ENCODE results near the gene KRTAP10-7.

Gene KRTAP10-7

DNA sequence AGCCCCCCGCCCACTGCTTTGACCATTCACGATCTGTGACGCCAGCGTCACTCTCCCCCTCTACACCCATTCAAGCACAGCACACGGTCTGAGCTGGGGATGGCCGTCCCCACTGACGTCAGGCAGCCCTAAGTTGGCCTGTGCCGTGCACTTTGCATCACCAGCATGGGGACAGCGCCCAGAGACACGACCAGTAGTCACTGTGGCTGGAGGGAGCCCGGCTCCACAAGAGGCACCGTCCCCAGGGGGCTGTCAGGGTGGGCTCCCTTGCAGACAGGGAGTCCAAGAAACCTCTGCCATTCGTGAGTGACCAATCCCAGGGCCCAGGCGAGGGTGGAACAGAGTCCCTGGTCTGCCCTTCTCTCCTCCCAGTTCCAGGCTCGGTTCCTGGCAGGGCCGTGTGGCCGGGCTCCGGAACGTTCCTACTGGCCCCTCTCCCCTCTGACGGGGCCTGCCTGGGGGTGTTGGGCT is 13.8 kb downstream of the KRTAP10-7 start:
- no peak overlapping the region for H3K4me3 ChIP-seq (ENCODE audit: low read depth, low read length)
- no peak for DNase-seq
- no peaks in the 10 kb centered on the region for H3K36me3 ChIP-seq
- TF ChIP-seq, protein P1, sequence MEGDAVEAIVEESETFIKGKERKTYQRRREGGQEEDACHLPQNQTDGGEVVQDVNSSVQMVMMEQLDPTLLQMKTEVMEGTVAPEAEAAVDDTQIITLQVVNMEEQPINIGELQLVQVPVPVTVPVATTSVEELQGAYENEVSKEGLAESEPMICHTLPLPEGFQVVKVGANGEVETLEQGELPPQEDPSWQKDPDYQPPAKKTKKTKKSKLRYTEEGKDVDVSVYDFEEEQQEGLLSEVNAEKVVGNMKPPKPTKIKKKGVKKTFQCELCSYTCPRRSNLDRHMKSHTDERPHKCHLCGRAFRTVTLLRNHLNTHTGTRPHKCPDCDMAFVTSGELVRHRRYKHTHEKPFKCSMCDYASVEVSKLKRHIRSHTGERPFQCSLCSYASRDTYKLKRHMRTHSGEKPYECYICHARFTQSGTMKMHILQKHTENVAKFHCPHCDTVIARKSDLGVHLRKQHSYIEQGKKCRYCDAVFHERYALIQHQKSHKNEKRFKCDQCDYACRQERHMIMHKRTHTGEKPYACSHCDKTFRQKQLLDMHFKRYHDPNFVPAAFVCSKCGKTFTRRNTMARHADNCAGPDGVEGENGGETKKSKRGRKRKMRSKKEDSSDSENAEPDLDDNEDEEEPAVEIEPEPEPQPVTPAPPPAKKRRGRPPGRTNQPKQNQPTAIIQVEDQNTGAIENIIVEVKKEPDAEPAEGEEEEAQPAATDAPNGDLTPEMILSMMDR (IDR thresholded peaks at IDR 0.05; ENCODE audit: low read depth, low read length): no peak
- peaks cover 19% of the 10 kb centered on the region for H3K9me3 ChIP-seq (ENCODE audit: severe bottlenecking)
- no peaks in the 10 kb centered on the region for H3K27me3 ChIP-seq (ENCODE audit: insufficient read depth, low read depth, severe bottlenecking)
- no peak overlapping the region for H3K27ac ChIP-seq

DNA sequence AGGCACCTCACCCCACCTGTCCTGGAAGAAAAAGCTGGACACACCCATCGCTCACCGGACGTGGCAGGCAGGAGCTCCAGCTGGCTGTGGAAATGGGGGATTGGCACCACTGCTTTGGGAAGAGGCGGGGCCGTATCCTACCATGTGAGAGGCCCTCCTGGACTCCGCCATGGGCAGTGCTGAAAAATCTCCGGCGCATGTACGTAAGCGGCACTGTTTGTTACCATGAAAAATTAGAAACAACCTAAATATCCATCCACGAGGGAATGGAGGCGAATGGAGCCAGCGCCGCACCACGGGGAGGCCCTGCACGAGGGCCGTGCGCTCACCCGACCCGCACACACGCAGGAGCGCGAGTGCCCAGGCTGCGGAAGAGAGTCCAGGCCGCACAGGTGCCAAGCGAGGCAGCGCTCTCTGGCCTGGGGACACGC is 14.6 kb downstream of the KRTAP10-7 start:
- Histone ChIP-seq H3K9me3 (ENCODE audit: severe bottlenecking) (peaks cover 25% of the 10 kb centered on the region), H3K27ac (no peak overlapping the region), H3K36me3 (no peaks in the 10 kb centered on the region), H3K4me3 (ENCODE audit: low read depth, low read length) (no peak overlapping the region), H3K27me3 (ENCODE audit: insufficient read depth, low read depth, severe bottlenecking) (no peaks in the 10 kb centered on the region)
- DNase-seq: no peak
- TF ChIP-seq, protein P1 (IDR thresholded peaks at IDR 0.05; ENCODE audit: low read depth, low read length): no peak

DNA sequence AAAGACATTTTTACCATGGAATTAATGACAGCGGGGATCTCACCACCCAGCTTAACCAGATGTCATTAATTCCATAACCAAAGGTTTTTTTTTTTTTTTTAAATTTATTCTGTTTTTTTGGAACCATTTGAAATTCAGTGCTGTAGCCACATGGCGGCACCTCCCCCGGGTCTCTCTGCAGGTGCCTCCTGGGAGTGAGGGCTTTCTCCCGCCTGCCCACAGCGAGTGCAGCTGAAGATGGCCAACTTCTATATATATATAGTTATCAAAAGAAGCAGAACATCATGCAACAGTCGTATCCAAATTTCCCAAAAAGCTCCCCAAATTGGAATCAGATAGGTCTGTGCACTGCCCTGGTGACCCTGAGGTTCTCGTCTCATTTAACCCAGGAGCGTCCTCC is 15.1 kb downstream of the KRTAP10-7 start:
- Histone ChIP-seq H3K4me3 (ENCODE audit: low read depth, low read length) (no peak overlapping the region), H3K36me3 (no peaks in the 10 kb centered on the region), H3K27ac (no peak overlapping the region), H3K9me3 (ENCODE audit: severe bottlenecking) (peaks cover 25% of the 10 kb centered on the region), H3K27me3 (ENCODE audit: insufficient read depth, low read depth, severe bottlenecking) (no peaks in the 10 kb centered on the region)
- DNase-seq: no peak
- TF ChIP-seq, protein P1 (IDR thresholded peaks at IDR 0.05; ENCODE audit: low read depth, low read length): no peak

DNA sequence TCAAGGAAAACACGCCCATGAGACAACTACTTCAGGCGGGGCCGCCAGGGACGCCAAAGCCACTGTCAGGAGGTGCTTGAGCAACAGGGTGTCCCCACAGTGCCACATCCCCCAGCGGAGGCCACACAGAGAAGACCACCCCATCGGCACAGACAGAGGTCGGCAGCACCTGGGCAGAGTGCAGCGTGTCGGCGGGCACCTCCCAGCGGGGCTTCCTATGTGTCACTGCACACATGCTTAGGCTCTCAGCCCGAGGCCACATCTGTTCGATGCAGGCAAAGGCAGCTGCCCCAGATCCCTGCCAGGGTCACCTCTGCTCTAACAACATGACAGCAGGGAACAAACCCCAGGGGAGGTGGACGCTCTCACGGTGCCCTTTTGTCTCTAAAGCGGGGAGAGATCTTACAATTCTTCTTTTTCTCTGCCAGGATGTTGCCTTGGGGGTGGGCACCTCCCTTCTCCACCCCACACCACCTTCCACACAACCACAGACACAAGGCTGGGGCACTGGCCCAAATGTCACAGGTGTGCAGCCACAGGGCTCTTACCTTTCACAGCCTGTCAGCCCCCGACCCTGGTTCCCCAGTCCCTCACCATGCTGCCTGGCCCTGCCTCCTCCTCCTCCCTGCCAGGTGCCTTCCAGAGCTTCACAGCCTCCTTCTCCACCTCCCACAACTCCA is 15.7 kb downstream of the KRTAP10-7 start:
- DNase-seq: no peak
- H3K4me3 ChIP-seq (ENCODE audit: low read depth, low read length): no peak overlapping the region
- TF ChIP-seq, protein P1 (IDR thresholded peaks at IDR 0.05; ENCODE audit: low read depth, low read length): no peak
- H3K9me3 ChIP-seq (ENCODE audit: severe bottlenecking): peaks cover 23% of the 10 kb centered on the region
- H3K27ac ChIP-seq: no peak overlapping the region
- H3K27me3 ChIP-seq (ENCODE audit: insufficient read depth, low read depth, severe bottlenecking): no peaks in the 10 kb centered on the region
- H3K36me3 ChIP-seq: no peaks in the 10 kb centered on the region

GRCh38 chr21:44616591-44616926 is 16.2 kb downstream of the KRTAP10-7 start:
- Histone ChIP-seq H3K4me3 (ENCODE audit: low read depth, low read length) (no peak overlapping the region), H3K27ac (no peak overlapping the region), H3K9me3 (ENCODE audit: severe bottlenecking) (peaks cover 20% of the 10 kb centered on the region), H3K27me3 (ENCODE audit: insufficient read depth, low read depth, severe bottlenecking) (no peaks in the 10 kb centered on the region), H3K36me3 (no peaks in the 10 kb centered on the region)
- TF ChIP-seq, protein P1 (IDR thresholded peaks at IDR 0.05; ENCODE audit: low read depth, low read length): no peak
- DNase-seq: no peak

DNA sequence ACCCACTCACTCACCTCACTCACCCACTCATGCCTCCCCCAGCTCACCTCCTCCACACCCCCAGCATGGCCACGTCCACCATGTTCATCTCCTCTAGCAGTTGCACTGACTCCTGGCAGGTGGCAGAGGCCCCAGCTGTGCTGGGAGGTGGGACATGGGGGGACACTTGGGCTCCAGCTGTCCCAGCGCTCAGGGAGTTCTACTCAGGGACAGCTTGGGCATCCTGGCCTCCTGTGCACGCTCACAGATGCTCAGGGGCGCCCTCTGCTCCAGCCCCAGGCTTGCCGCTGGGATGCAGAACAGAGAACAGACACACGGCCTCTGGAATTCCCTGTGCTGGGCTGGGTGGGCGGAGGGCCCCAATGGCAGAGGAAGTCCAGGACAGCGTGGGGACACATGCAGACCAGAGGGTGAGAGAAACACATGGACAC is 16.7 kb downstream of the KRTAP10-7 start:
- no peaks in the 10 kb centered on the region for H3K36me3 ChIP-seq
- no peak overlapping the region for H3K4me3 ChIP-seq (ENCODE audit: low read depth, low read length)
- H3K27ac ChIP-seq: no peak overlapping the region
- TF ChIP-seq, protein P1 (IDR thresholded peaks at IDR 0.05; ENCODE audit: low read depth, low read length): peak; percentile 17; the same call in 1 of the 2 replicates
- H3K27me3 ChIP-seq (ENCODE audit: insufficient read depth, low read depth, severe bottlenecking): no peaks in the 10 kb centered on the region
- no peak for DNase-seq
- H3K9me3 ChIP-seq (ENCODE audit: severe bottlenecking): peaks cover 18% of the 10 kb centered on the region
